GM21528 (cell line): ENCODE data around the gene AHNAK.
"Not testable (repeated sequence)": the region's sequence is repeated elsewhere in the genome, so short reads cannot be mapped to it uniquely, and the experiment has no call there.

Source experiments
- ATAC-seq: cut with Tn5 transposase; IDR thresholded peaks from one replicate; pipeline ENCODE4 v1.9.1; 2021; ENCODE audit warnings: mild to moderate bottlenecking, moderate library complexity; ENCODE audit not compliant: unreplicated experiment, low FRiP score

The AHNAK gene

GRCh38 chr11:62466444-62466843, 80.2 kb downstream of the AHNAK start:
- no peak for ATAC-seq

- ATAC-seq = no peak
These were observed 82.0 kb downstream of the AHNAK start for GRCh38 chr11:62464655-62465054.

GRCh38 chr11:62463121-62463542, 83.5 kb downstream of the AHNAK start:
- no peak for ATAC-seq

GRCh38 chr11:62462508-62462892, 84.1 kb downstream of the AHNAK start:
- no peak for ATAC-seq

- no peak for ATAC-seq
These were observed 84.7 kb downstream of the AHNAK start for GRCh38 chr11:62461740-62462507.

- ATAC-seq = no peak
These were observed 87.5 kb downstream of the AHNAK start for GRCh38 chr11:62459080-62459479.

- ATAC-seq = no peak
These were observed 88.2 kb downstream of the AHNAK start for GRCh38 chr11:62458212-62459002.

- ATAC-seq = no peak
These were observed 89.1 kb downstream of the AHNAK start for GRCh38 chr11:62457478-62457877.

- ATAC-seq = no peak
These were observed 90.0 kb downstream of the AHNAK start for GRCh38 chr11:62456630-62457029.

GRCh38 chr11:62452839-62453468, 93.7 kb downstream of the AHNAK start:
- no peak for ATAC-seq

GRCh38 chr11:62452261-62452660, 94.3 kb downstream of the AHNAK start:
- ATAC-seq = no peak

- no peak for ATAC-seq
These were observed 95.4 kb downstream of the AHNAK start for GRCh38 chr11:62451241-62451621.

- no peak for ATAC-seq
These were observed 95.9 kb downstream of the AHNAK start for GRCh38 chr11:62450543-62451240.

- not testable (repeated sequence) for ATAC-seq
These were observed 96.7 kb downstream of the AHNAK start for GRCh38 chr11:62449912-62450311.

- no peak for ATAC-seq
These were observed 97.2 kb downstream of the AHNAK start for GRCh38 chr11:62449451-62449851.

GRCh38 chr11:62446091-62446490, 100.5 kb downstream of the AHNAK start:
- no peak for ATAC-seq

- no peak for ATAC-seq
These were observed 101.3 kb downstream of the AHNAK start for GRCh38 chr11:62445314-62445740.

GRCh38 chr11:62444835-62445234, 101.8 kb downstream of the AHNAK start:
- ATAC-seq = no peak

GRCh38 chr11:62444236-62444833, 102.3 kb downstream of the AHNAK start:
- no peak for ATAC-seq
